H9 (cell line): ENCODE results near the gene WDR70. TPM values are rescaled to one million over a fixed set of nuclear protein-coding genes. Genes with fewer than 3 reads are reported as not detected.

ENCODE experiments used
- DNase-seq: peaks from one replicate; pipeline ENCODE4 v3.0.0-alpha.2; 2017
- H2AFZ ChIP-seq: one replicate; pipeline ENCODE4 v1.6.1; 2013; ENCODE audit warnings: mild to moderate bottlenecking, low read length, control low read depth, moderate library complexity
- H2AK5ac ChIP-seq: 2 replicates; pipeline ENCODE4 v1.6.1; 2013; ENCODE audit warnings: low read length, control low read depth, mixed read lengths; ENCODE audit not compliant: insufficient read length
- H2BK120ac ChIP-seq: one replicate; pipeline ENCODE4 v1.6.1; 2013; ENCODE audit warnings: low read depth, mild to moderate bottlenecking, low read length, control low read depth, inconsistent platforms; ENCODE audit not compliant: poor library complexity, severe bottlenecking
- H2BK12ac ChIP-seq: 2 replicates; pipeline ENCODE4 v1.6.1; 2013; ENCODE audit warnings: low read length, control low read depth, mixed read lengths, low read depth; ENCODE audit not compliant: insufficient read length
- H2BK15ac ChIP-seq: 2 replicates; pipeline ENCODE4 v1.6.1; 2013; ENCODE audit warnings: low read depth, low read length, control low read depth
- H2BK20ac ChIP-seq: one replicate; pipeline ENCODE4 v1.6.1; 2013; ENCODE audit warnings: low read depth, mild to moderate bottlenecking, low read length, control low read depth, inconsistent platforms; ENCODE audit not compliant: poor library complexity, severe bottlenecking
- H2BK5ac ChIP-seq: 2 replicates; pipeline ENCODE4 v1.6.1; 2013; ENCODE audit warnings: low read length, control low read depth, mixed read lengths; ENCODE audit not compliant: insufficient read length
- H3K14ac ChIP-seq: 2 replicates; pipeline ENCODE4 v1.6.1; 2013; ENCODE audit warnings: low read length, control low read depth; ENCODE audit not compliant: insufficient read depth
- H3K18ac ChIP-seq: 2 replicates; pipeline ENCODE4 v1.6.1; 2013; ENCODE audit warnings: low read depth, mild to moderate bottlenecking, mixed read lengths, low read length, control low read depth; ENCODE audit not compliant: insufficient read length
- H3K23ac ChIP-seq: 2 replicates; pipeline ENCODE4 v1.6.1; 2013; ENCODE audit warnings: low read length, control low read depth, mixed read lengths, low read depth; ENCODE audit not compliant: insufficient read length
- H3K23me2 ChIP-seq: 2 replicates; pipeline ENCODE4 v1.6.1; 2013; ENCODE audit warnings: low read depth, mild to moderate bottlenecking, mixed read lengths, low read length, control low read depth; ENCODE audit not compliant: insufficient read length, poor library complexity, severe bottlenecking
- H3K27ac ChIP-seq: 2 replicates; pipeline ENCODE4 v1.5.1; 2013; ENCODE audit warnings: low read length, control low read depth, mixed read lengths, low read depth; ENCODE audit not compliant: insufficient read length
- H3K27me3 ChIP-seq: 2 replicates; pipeline ENCODE4 v1.6.1; 2013; ENCODE audit warnings: low read length, control low read depth, inconsistent platforms; ENCODE audit not compliant: insufficient read depth
- H3K4ac ChIP-seq: 2 replicates; pipeline ENCODE4 v1.6.1; 2013; ENCODE audit warnings: low read depth, mild to moderate bottlenecking, control low read depth, inconsistent platforms, low read length, moderate library complexity
- H3K4me1 ChIP-seq: 2 replicates; pipeline ENCODE4 v1.6.1; 2013; ENCODE audit warnings: low read length, control low read depth, inconsistent platforms; ENCODE audit not compliant: insufficient read depth
- H3K4me2 ChIP-seq: 2 replicates; pipeline ENCODE4 v1.6.1; 2013; ENCODE audit warnings: low read length, control low read depth, mixed read lengths; ENCODE audit not compliant: insufficient read length, insufficient read depth
- H3K56ac ChIP-seq: 2 replicates; pipeline ENCODE4 v1.6.1; 2013; ENCODE audit warnings: low read depth, mild to moderate bottlenecking, mixed read lengths, low read length, control low read depth; ENCODE audit not compliant: insufficient read length
- H3K79me1 ChIP-seq: 2 replicates; pipeline ENCODE4 v1.6.1; 2013; ENCODE audit warnings: low read depth, mild to moderate bottlenecking, moderate library complexity, low read length, control low read depth, inconsistent platforms; ENCODE audit not compliant: insufficient read depth, poor library complexity, severe bottlenecking
- H3K79me2 ChIP-seq: 2 replicates; pipeline ENCODE4 v1.6.1; 2013; ENCODE audit warnings: low read length, control low read depth, inconsistent platforms; ENCODE audit not compliant: insufficient read depth
- H3K9ac ChIP-seq: 2 replicates; pipeline ENCODE4 v1.6.1; 2013; ENCODE audit warnings: low read length, control low read depth, mixed read lengths; ENCODE audit not compliant: insufficient read length; ENCODE audit errors: extremely low read depth
- H3K9me3 ChIP-seq: one replicate; pipeline ENCODE4 v1.6.1; 2013; ENCODE audit warnings: low read depth, low read length, inconsistent platforms; ENCODE audit not compliant: control insufficient read depth
- H3T11ph ChIP-seq: one replicate; pipeline ENCODE4 v1.6.1; 2013; ENCODE audit warnings: mild to moderate bottlenecking, low read length, control low read depth, inconsistent platforms
- H4K20me1 ChIP-seq: one replicate; pipeline ENCODE4 v1.6.1; 2013; ENCODE audit not compliant: control insufficient read depth, insufficient read length, insufficient read depth
- H4K5ac ChIP-seq: 2 replicates; pipeline ENCODE4 v1.6.1; 2013; ENCODE audit warnings: low read depth, mild to moderate bottlenecking, mixed read lengths, low read length, control low read depth; ENCODE audit not compliant: insufficient read length
- H4K8ac ChIP-seq: replicated peaks from 2 replicates; pipeline ENCODE4 v1.6.1; 2013; ENCODE audit warnings: low read length, control low read depth, mixed read lengths, low read depth; ENCODE audit not compliant: insufficient read length
- H4K91ac ChIP-seq: 2 replicates; pipeline ENCODE4 v1.6.1; 2013; ENCODE audit warnings: low read depth, mild to moderate bottlenecking, moderate library complexity, mixed read lengths, low read length, control low read depth; ENCODE audit not compliant: insufficient read length
- H3K27ac Mint-ChIP-seq, 3 experiments: 2 replicates in 2 of 3; 3 replicates in 1 of 3; pipeline ENCODE4 v1.8.0; 2020 to 2021; ENCODE audit warnings: mixed read lengths in 3 of 3, mild to moderate bottlenecking in 1 of 3, moderate library complexity in 1 of 3
- H3K27me3 Mint-ChIP-seq: 2 replicates; pipeline ENCODE4 v1.8.0; 2021; ENCODE audit warnings: low read depth, mild to moderate bottlenecking, moderate library complexity, mixed read lengths
- H3K36me3 Mint-ChIP-seq, 3 experiments: 2 replicates in 2 of 3; 3 replicates in 1 of 3; pipeline ENCODE4 v1.8.0; 2020 to 2021; ENCODE audit warnings: low read depth in 3 of 3, mixed read lengths in 3 of 3; ENCODE audit not compliant: insufficient read depth in 1 of 3
- H3K4me1 Mint-ChIP-seq, 2 experiments: 2 replicates each; pipeline ENCODE4 v1.8.0; 2020; ENCODE audit warnings: mixed read lengths in 2 of 2
- H3K4me3 Mint-ChIP-seq, 2 experiments: 2 replicates in 1 of 2; 3 replicates in 1 of 2; pipeline ENCODE4 v1.8.0; 2020 to 2021; ENCODE audit warnings: mild to moderate bottlenecking in 2 of 2, mixed read lengths in 2 of 2, moderate library complexity in 1 of 2
- H3K9me3 Mint-ChIP-seq, 2 experiments: 2 replicates in 1 of 2; 3 replicates in 1 of 2; pipeline ENCODE4 v1.8.0; 2020; ENCODE audit warnings: mild to moderate bottlenecking in 2 of 2, mixed read lengths in 2 of 2, moderate library complexity in 1 of 2
- CTCF ChIP-seq: fragments of 200-600 bp; sonication (generic); conservative IDR thresholded peaks from 3 replicates; pipeline ENCODE4 v1.8.0; 2021; ENCODE audit warnings: antibody characterized with exemption, mild to moderate bottlenecking
- WGBS: extraction: QIAGEN DNeasy Blood & Tissue Kit; methylation state at CpG from one replicate; pipeline ENCODE4 v1.1.7; 2013; ENCODE audit warnings: missing lambda C conversion rate, low lambda C conversion rate, mixed read lengths; ENCODE audit not compliant: insufficient read length; ENCODE audit errors: extremely low coverage; 5-methylcytosine and 5-hydroxymethylcytosine counted together
- total RNA-seq: library from RNA; stranded (reverse); gene quantifications from 2 replicates; pipeline ENCODE4 v1.2.1, GENCODE V29; 2021

WDR70 gene
- total RNA-seq, 1 experiment from 2014 or later = 38.1 TPM

- H3K36me3 Mint-ChIP-seq = peaks cover 4 to 5% (median 4%) of the 10 kb centered on the region in 3 experiments; a peak in 3 of 7 replicates
- Histone ChIP-seq H3K4me1 (no peaks in the 10 kb centered on the region), H4K20me1 (no peaks in the 10 kb centered on the region), H3K79me1 (no peaks in the 10 kb centered on the region), H2AFZ (no peak overlapping the region), H2BK12ac (no peak overlapping the region), H2BK15ac (no peak overlapping the region), H3K27me3 (no peaks in the 10 kb centered on the region), H2BK20ac (no peak overlapping the region), H3K23ac (no peak overlapping the region), H4K91ac (no peak overlapping the region), H2AK5ac (no peak overlapping the region), H3K18ac (no peak overlapping the region), H4K8ac (no peak overlapping the region), H3K79me2 (no peaks in the 10 kb centered on the region), H3K9ac (no peak overlapping the region), H3K4me2 (no peak overlapping the region), H3K14ac (no peak overlapping the region), H2BK120ac (no peak overlapping the region), H3K9me3 (no peaks in the 10 kb centered on the region), H3K23me2 (no peaks in the 10 kb centered on the region), H3K27ac (no peak overlapping the region), H4K5ac (no peak overlapping the region), H3K4ac (no peak overlapping the region), H2BK5ac (no peak overlapping the region), H3K56ac (no peak overlapping the region), H3T11ph (no peak overlapping the region)
- no peak overlapping the region for H3K27ac Mint-ChIP-seq
- peaks cover 3 to 9% of the 10 kb centered on the region in 2 experiments; a peak in 4 of 5 replicates for H3K9me3 Mint-ChIP-seq
- TF ChIP-seq CTCF = no peak
- no peak overlapping the region for H3K4me3 Mint-ChIP-seq
- no peaks in the 10 kb centered on the region for H3K27me3 Mint-ChIP-seq
- H3K4me1 Mint-ChIP-seq = no peaks in the 10 kb centered on the region
- no CpG with 5 or more reads among the region's 1 CpG for WGBS
- DNase-seq = no peak
These were observed 225.2 kb downstream of the WDR70 start for GRCh38 chr5:37604290-37604689.
